Colonic mucosa (tissue), 4 donors: ENCODE results near the gene UBL3. TPM values are rescaled to one million over a fixed set of nuclear protein-coding genes. Genes with fewer than 3 reads are reported as not detected.

Experiments used
- DNase-seq: peaks from one replicate; pipeline ENCODE4 v3.0.0-alpha.2; 2020
- H3K27ac ChIP-seq: fragments of 200-600 bp; one replicate; pipeline ENCODE4 v1.8.0; 2021
- H3K27me3 ChIP-seq: fragments of 200-600 bp; one replicate; pipeline ENCODE4 v1.8.0; 2021
- H3K36me3 ChIP-seq: fragments of 200-600 bp; one replicate; pipeline ENCODE4 v1.8.0; 2021
- H3K4me1 ChIP-seq: fragments of 200-600 bp; one replicate; pipeline ENCODE4 v1.8.0; 2021; ENCODE audit warnings: mild to moderate bottlenecking
- H3K4me3 ChIP-seq: fragments of 200-600 bp; one replicate; pipeline ENCODE4 v1.8.0; 2021
- H3K9ac ChIP-seq, 2 donors: one replicate each; pipeline ENCODE4 v1.7.0; 2013; ENCODE audit warnings: control low read depth in 2 of 2, low read depth in 2 of 2, low read length in 2 of 2
- H3K9me3 ChIP-seq: fragments of 200-600 bp; one replicate; pipeline ENCODE4 v1.8.0; 2021
- intact Hi-C: fragments of 100-400 bp; cut with DNase I; formaldehyde crosslinking; loops from one replicate; pipeline ENCODE4 v1.14.1; 2022
- total RNA-seq, 2 donors: library from RNA; stranded (reverse); fragmentation: NEBNext Ultra II Directional in 1 of 2; extraction: Animal tissue kit (Norgen Biotek cat#: 25700) in 1 of 2; gene quantifications; one replicate each; pipeline ENCODE4 v1.2.1, GENCODE V29; 2021
- TF ChIP-seq, protein P1 (sequence below): fragments of 200-600 bp; IDR thresholded peaks from one replicate; pipeline ENCODE4 v1.8.0; 2022; ENCODE audit warnings: antibody characterized with exemption, mild to moderate bottlenecking
- donor health status: healthy.
- donor health status: DM: no; HTN: no; CAD: no.
- donor health status: DM: no; HTN: no; CAD: no.

The UBL3 gene
- total RNA-seq, 2 donors from 2014 or later: 30.0 to 50.3 TPM

DNA sequence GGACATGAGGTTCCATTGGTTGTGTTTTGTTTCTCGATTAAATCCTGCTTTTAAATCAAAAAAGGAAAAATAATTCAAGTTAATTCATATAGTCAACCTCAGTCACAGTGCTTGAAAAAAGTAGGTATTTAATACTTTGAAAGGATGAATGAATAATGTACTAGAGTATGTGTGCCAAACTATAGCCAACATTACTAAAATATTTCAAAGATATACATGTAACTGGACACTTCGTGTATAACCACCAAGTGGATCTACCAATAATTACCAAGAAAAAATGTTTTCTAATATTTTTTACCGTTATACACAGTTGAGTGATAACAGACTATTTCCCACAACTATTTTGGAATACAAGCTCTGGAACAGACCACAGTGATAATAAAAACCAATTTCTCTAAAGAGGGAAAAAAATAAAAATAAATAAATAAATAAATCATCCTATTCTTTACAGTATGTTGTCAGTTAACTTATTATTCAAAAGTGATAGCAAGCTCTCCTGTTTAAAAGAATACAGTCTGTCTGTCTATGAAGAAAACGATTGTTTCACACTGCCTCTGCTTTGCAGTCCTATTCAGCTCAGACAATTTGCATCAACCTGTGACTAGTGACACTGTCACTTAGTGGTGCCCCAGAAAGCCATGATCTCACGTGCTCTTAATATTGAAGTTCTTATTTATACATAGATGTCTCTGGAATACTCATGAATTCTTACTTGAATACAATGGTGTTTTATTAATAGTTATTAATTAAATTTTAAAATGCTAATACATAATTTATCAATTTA lies 58.2 kb downstream of the UBL3 start:
- no peak for DNase-seq

DNA sequence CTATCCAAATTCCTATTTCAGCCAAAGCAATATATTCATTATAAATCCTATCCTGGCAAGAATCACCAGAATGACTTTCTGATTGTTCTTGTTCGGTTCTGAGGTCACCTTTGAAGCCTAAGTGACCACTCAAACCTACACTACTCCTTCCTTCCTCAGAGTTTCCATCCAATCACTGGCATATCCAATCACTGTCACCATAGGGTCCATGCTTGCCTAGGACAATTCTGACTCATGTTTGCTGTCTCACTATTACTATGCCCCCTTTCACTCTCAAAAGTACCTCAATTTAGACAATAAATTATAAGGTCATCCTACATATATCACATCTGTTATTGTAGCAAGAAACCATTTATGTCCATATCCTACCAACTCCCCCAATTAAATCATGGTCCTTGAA lies 58.9 kb downstream of the UBL3 start:
- intact Hi-C loops: no loop called here
- Histone ChIP-seq H3K9me3 (no peaks in the 10 kb centered on the region), H3K27me3 (no peaks in the 10 kb centered on the region), H3K36me3 (no peaks in the 10 kb centered on the region), H3K4me1 (peaks cover 3% of the 10 kb centered on the region), H3K9ac (no peak overlapping the region), H3K27ac (no peak overlapping the region), H3K4me3 (no peak overlapping the region)
- no peak for DNase-seq
- TF ChIP-seq, protein P1, sequence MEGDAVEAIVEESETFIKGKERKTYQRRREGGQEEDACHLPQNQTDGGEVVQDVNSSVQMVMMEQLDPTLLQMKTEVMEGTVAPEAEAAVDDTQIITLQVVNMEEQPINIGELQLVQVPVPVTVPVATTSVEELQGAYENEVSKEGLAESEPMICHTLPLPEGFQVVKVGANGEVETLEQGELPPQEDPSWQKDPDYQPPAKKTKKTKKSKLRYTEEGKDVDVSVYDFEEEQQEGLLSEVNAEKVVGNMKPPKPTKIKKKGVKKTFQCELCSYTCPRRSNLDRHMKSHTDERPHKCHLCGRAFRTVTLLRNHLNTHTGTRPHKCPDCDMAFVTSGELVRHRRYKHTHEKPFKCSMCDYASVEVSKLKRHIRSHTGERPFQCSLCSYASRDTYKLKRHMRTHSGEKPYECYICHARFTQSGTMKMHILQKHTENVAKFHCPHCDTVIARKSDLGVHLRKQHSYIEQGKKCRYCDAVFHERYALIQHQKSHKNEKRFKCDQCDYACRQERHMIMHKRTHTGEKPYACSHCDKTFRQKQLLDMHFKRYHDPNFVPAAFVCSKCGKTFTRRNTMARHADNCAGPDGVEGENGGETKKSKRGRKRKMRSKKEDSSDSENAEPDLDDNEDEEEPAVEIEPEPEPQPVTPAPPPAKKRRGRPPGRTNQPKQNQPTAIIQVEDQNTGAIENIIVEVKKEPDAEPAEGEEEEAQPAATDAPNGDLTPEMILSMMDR: no peak

More for the DNA sequence above, 58.2 kb downstream of the UBL3 start:
- Histone ChIP-seq H3K4me1 (peaks cover 3% of the 10 kb centered on the region), H3K36me3 (no peaks in the 10 kb centered on the region), H3K9ac (no peak overlapping the region), H3K4me3 (no peak overlapping the region), H3K9me3 (no peaks in the 10 kb centered on the region), H3K27ac (no peak overlapping the region), H3K27me3 (no peaks in the 10 kb centered on the region)
- intact Hi-C loops: no loop called here
- TF ChIP-seq, protein P1: no peak

DNA sequence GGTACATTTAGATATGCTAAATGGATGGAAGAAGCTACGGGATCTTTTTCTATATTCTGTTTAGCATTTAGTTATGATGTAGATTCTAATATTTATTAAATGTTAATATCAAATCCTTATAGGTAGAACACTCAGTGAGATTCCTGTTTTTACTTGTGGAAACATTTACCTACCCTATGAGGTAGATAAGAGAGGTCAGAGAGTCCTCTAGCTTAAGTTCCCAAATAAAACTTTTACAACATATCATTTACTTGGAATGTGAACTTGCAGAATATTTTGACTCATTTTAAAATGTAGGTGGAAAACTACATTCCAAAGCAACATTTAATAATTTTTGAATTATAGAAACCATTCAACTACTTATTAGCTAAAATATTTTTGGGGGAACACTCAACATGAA lies 63.7 kb downstream of the UBL3 start:
- Histone ChIP-seq H3K27ac (peak overlapping the region; percentile 33), H3K9me3 (no peaks in the 10 kb centered on the region), H3K4me3 (no peak overlapping the region), H3K27me3 (no peaks in the 10 kb centered on the region), H3K4me1 (peaks cover 3% of the 10 kb centered on the region), H3K9ac (no peak overlapping the region), H3K36me3 (no peaks in the 10 kb centered on the region)
- DNase-seq: no peak
- TF ChIP-seq, protein P1: no peak
- intact Hi-C loops: loop anchor here (10.0 kb wide), 1 partner anchor 138 kb away; no protein-coding TSS in a partner anchor

DNA sequence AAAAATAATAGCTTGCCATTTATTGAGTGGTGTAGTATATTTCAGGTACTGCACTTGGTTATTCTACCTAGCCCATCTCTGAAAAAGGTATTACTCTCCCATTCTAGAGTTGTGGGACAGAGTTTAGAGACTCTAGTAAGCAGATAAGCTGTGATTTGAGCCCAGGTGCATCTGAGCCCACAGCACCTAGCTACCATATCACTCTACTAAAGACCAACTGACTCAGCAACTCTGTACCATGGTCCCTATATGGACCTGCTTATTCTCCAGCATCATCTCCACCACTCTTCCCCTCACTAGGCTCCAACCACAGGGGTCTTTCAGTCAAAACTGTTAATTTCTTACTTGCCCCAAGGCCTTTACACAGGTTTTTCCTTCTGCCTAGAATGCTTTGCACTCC lies 64.4 kb downstream of the UBL3 start:
- intact Hi-C loops: loop anchor here (10.0 kb wide), 1 partner anchor 139 kb away; no protein-coding TSS in a partner anchor
- peak overlapping the region; percentile 33 for H3K27ac ChIP-seq

DNA sequence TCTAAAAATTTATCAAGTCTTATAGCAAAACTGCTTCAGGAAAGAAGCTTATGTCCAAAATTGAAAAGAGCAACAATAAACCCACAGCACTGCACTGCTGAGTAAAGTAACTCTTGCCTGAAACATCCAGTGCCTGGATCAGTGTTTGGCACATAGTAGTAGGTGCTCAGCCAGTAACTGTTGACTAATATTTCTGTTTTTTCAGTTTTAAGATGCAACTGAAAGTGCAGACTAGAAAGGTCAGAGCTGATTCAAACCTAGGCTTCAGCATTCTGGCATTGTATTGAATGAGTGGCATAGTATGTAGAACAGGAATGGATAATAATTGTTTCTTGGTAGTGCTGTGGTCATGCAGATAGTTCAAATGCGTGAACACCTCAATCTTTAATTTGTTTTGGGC lies 67.6 kb downstream of the UBL3 start:
- TF ChIP-seq, protein P1: no peak
- Histone ChIP-seq H3K9ac (no peak overlapping the region), H3K36me3 (no peaks in the 10 kb centered on the region), H3K9me3 (no peaks in the 10 kb centered on the region), H3K27me3 (no peaks in the 10 kb centered on the region), H3K27ac (no peak overlapping the region), H3K4me1 (peaks cover under 1% of the 10 kb centered on the region), H3K4me3 (no peak overlapping the region)
- intact Hi-C loops: loop anchor here (10.0 kb wide), 1 partner anchor 142 kb away; no protein-coding TSS in a partner anchor
- DNase-seq: no peak

More for the DNA sequence above, 64.4 kb downstream of the UBL3 start:
- Histone ChIP-seq H3K4me3 (no peak overlapping the region), H3K27me3 (no peaks in the 10 kb centered on the region), H3K9me3 (no peaks in the 10 kb centered on the region), H3K36me3 (no peaks in the 10 kb centered on the region), H3K4me1 (peaks cover 3% of the 10 kb centered on the region), H3K9ac (peak overlapping the region in 1 of 2 donors; percentile 10)
- TF ChIP-seq, protein P1: no peak
- DNase-seq: no peak
